ENCODE results near the gene STK39. TPM values are rescaled to one million over a fixed set of nuclear protein-coding genes. Genes with fewer than 3 reads are reported as not detected.

The STK39 gene
- total and polyA plus RNA-seq, 2 donors from 2014 or later: 15.9 to 27.1 TPM

DNA sequence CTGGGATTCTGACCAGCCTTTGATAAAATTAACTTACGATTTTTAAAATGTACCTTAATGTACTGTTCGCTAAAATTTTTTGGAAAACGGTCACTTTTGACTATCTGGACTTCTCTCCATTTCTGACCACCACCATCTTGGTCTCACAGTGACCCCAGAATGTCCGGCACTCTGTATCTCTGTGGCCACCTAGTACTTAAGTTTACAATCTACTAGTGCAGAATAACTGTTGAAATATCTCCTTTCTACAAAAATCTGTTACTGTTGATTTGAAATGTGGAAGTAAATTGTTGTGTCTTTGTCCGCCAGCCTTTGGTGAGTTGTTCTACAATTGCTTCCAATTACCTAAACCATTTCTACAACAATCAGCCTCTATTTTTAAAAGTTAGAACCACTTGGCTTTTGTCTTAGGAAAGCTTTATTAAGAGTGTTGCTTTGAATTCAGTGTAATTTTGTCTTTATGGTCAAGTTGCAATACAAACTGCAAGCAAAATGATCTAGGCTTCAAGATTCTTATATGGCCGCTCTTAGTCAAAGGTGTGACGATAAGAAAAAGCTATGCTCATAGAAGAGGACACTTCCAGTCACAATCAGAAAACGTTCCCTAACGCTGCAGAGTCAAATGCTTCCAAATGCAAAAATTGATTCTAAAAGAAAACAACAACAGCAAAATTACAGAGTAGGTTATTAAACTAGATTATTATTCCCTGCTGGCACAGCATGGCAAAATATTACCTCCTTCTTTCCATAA lies 283.3 kb downstream of the STK39 start:
- Histone ChIP-seq H3K9ac (ENCODE audit: low read length in 3 of 3) (no peak overlapping the region), H3K4me1 (ENCODE audit: control insufficient read depth in 2 of 3, insufficient read depth in 2 of 3, low read depth in 1 of 3, low read length in 3 of 3) (peaks cover 0 to 3% (median 0%) of the 10 kb centered on the region in 3 donors), H3K9me3 (ENCODE audit: control insufficient read depth in 2 of 3, insufficient read depth in 1 of 3, low read length in 3 of 3) (no peaks in the 10 kb centered on the region), H3K27me3 (ENCODE audit: control insufficient read depth, insufficient read depth, low read length) (no peaks in the 10 kb centered on the region), H3K36me3 (ENCODE audit: control insufficient read depth in 2 of 3, insufficient read depth in 3 of 3, low read length in 3 of 3) (no peaks in the 10 kb centered on the region), H3K27ac (ENCODE audit: low read depth in 2 of 2, low read length in 2 of 2) (no peak overlapping the region), H3K4me3 (ENCODE audit: low read length in 3 of 3) (no peak overlapping the region)
- FAIRE-seq (no peak), DNase-seq (no peak)
- TF ChIP-seq, protein P1, sequence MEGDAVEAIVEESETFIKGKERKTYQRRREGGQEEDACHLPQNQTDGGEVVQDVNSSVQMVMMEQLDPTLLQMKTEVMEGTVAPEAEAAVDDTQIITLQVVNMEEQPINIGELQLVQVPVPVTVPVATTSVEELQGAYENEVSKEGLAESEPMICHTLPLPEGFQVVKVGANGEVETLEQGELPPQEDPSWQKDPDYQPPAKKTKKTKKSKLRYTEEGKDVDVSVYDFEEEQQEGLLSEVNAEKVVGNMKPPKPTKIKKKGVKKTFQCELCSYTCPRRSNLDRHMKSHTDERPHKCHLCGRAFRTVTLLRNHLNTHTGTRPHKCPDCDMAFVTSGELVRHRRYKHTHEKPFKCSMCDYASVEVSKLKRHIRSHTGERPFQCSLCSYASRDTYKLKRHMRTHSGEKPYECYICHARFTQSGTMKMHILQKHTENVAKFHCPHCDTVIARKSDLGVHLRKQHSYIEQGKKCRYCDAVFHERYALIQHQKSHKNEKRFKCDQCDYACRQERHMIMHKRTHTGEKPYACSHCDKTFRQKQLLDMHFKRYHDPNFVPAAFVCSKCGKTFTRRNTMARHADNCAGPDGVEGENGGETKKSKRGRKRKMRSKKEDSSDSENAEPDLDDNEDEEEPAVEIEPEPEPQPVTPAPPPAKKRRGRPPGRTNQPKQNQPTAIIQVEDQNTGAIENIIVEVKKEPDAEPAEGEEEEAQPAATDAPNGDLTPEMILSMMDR (IDR thresholded peaks at IDR 0.05; ENCODE audit: borderline replicate concordance, extremely low read depth, insufficient read depth): no peak
- intact Hi-C loops (cut with DNase I): loop anchor here (10.0 kb wide), 1 partner anchor 151 kb away; no protein-coding TSS in a partner anchor

DNA sequence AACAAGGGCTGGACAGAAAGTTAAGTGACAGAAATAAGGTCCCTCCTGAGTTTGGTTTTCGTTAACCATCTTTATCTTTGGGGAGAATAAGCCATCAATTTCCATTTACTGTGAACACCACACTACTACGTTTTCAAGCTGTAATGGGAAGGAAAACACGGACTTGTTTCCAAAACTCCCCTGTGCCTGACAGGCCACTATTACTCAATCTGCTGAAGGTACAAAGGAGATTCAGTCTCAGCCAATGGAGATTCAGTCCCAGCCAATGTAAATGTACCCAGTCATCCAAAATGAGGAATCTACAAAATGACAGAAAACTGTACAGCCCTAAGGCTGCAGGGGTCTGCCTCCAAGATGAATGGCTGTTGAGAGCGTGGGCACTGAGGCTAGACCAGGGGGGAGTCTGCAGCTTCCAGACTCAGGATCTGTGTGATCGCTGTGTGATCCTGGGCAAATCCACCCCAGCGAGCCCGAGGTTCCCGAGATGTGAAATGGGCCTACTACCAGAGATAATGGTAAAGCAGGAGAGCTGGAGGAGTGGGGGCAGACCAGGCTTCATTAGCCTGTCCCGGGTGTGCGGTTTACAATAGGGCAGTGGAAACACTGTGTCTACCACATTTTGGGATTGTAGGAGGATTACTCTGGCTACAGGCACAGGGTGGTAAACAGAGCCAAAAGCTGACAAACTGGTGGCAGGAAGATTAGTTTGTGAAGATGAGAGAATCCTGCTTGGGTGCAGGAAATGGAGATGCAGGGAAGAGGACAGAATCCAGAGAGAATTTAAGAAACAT lies 284.8 kb downstream of the STK39 start:
- FAIRE-seq: no peak

DNA sequence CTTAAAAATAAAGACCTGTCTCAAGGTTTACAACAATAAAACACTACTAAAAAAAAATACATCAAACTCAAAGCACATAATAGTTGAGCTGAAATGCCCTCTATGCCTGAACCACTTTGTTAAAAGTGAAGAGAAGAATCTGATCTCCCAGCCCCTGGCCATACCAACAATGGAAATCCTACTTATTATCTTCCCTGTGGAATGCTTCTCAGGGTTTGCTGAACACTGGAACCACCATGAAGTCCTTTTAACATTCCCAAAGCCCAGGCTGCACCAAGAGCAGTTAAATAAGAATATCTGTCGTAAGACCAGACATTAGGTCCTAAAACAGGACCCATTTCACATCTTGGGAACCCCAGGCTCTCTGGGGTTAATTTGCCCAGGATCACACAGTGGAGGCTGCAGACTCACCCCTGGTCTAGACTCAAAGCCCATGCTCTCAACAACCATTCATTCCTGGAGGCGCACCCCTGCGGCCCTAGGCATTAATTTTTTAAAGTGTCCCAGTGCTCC lies 285.8 kb downstream of the STK39 start:
- TF ChIP-seq, protein P1 (IDR thresholded peaks at IDR 0.05; ENCODE audit: borderline replicate concordance, extremely low read depth, insufficient read depth): no peak
- no peak for DNase-seq
- H3K4me1 ChIP-seq (ENCODE audit: control insufficient read depth in 2 of 3, insufficient read depth in 2 of 3, low read depth in 1 of 3, low read length in 3 of 3): peaks cover 0 to 1% (median 0%) of the 10 kb centered on the region in 3 donors
- H3K9me3 ChIP-seq (ENCODE audit: control insufficient read depth in 2 of 3, insufficient read depth in 1 of 3, low read length in 3 of 3): no peaks in the 10 kb centered on the region
- no peak overlapping the region for H3K27ac ChIP-seq (ENCODE audit: low read depth in 2 of 2, low read length in 2 of 2)
- no peaks in the 10 kb centered on the region for H3K36me3 ChIP-seq (ENCODE audit: control insufficient read depth in 2 of 3, insufficient read depth in 3 of 3, low read length in 3 of 3)
- no peak overlapping the region for H3K4me3 ChIP-seq (ENCODE audit: low read length in 3 of 3)
- no peaks in the 10 kb centered on the region for H3K27me3 ChIP-seq (ENCODE audit: control insufficient read depth, insufficient read depth, low read length)
- intact Hi-C loops (cut with DNase I): loop anchor here (10.0 kb wide), 1 partner anchor 153 kb away; no protein-coding TSS in a partner anchor
- no peak for FAIRE-seq
- H3K9ac ChIP-seq (ENCODE audit: low read length in 3 of 3): no peak overlapping the region

More for the DNA sequence above, 284.8 kb downstream of the STK39 start:
- Histone ChIP-seq H3K27ac (ENCODE audit: low read depth in 2 of 2, low read length in 2 of 2) (no peak overlapping the region), H3K4me3 (ENCODE audit: low read length in 3 of 3) (no peak overlapping the region), H3K27me3 (ENCODE audit: control insufficient read depth, insufficient read depth, low read length) (no peaks in the 10 kb centered on the region), H3K4me1 (ENCODE audit: control insufficient read depth in 2 of 3, insufficient read depth in 2 of 3, low read depth in 1 of 3, low read length in 3 of 3) (peaks cover 0 to 3% (median 0%) of the 10 kb centered on the region in 3 donors), H3K9ac (ENCODE audit: low read length in 3 of 3) (no peak overlapping the region), H3K9me3 (ENCODE audit: control insufficient read depth in 2 of 3, insufficient read depth in 1 of 3, low read length in 3 of 3) (no peaks in the 10 kb centered on the region), H3K36me3 (ENCODE audit: control insufficient read depth in 2 of 3, insufficient read depth in 3 of 3, low read length in 3 of 3) (no peaks in the 10 kb centered on the region)
- TF ChIP-seq, protein P1 (IDR thresholded peaks at IDR 0.05; ENCODE audit: borderline replicate concordance, extremely low read depth, insufficient read depth): no peak
- intact Hi-C loops (cut with DNase I): loop anchor here (10.0 kb wide), 1 partner anchor 152 kb away; no protein-coding TSS in a partner anchor
- DNase-seq: no peak

All from kidney (tissue), 14 donors.